Colonic mucosa (tissue), 4 donors: ENCODE data around the gene MIB2. TPM values are rescaled to one million over a fixed set of nuclear protein-coding genes. Genes with fewer than 3 reads are reported as not detected.

Source experiments
- DNase-seq: peaks from one replicate; pipeline ENCODE4 v3.0.0-alpha.2; 2020
- H3K27ac ChIP-seq: fragments of 200-600 bp; one replicate; pipeline ENCODE4 v1.8.0; 2021
- H3K27me3 ChIP-seq: fragments of 200-600 bp; one replicate; pipeline ENCODE4 v1.8.0; 2021
- H3K36me3 ChIP-seq: fragments of 200-600 bp; one replicate; pipeline ENCODE4 v1.8.0; 2021
- H3K4me1 ChIP-seq: fragments of 200-600 bp; one replicate; pipeline ENCODE4 v1.8.0; 2021; ENCODE audit warnings: mild to moderate bottlenecking
- H3K4me3 ChIP-seq: fragments of 200-600 bp; one replicate; pipeline ENCODE4 v1.8.0; 2021
- H3K9ac ChIP-seq, 2 donors: one replicate each; pipeline ENCODE4 v1.7.0; 2013; ENCODE audit warnings: control low read depth in 2 of 2, low read depth in 2 of 2, low read length in 2 of 2
- H3K9me3 ChIP-seq: fragments of 200-600 bp; one replicate; pipeline ENCODE4 v1.8.0; 2021
- intact Hi-C: fragments of 100-400 bp; cut with DNase I; formaldehyde crosslinking; loops from one replicate; pipeline ENCODE4 v1.14.1; 2022
- total RNA-seq, 2 donors: library from RNA; stranded (reverse); fragmentation: NEBNext Ultra II Directional in 1 of 2; extraction: Animal tissue kit (Norgen Biotek cat#: 25700) in 1 of 2; gene quantifications; one replicate each; pipeline ENCODE4 v1.2.1, GENCODE V29; 2021
- TF ChIP-seq, protein P1 (sequence below): fragments of 200-600 bp; IDR thresholded peaks from one replicate; pipeline ENCODE4 v1.8.0; 2022; ENCODE audit warnings: antibody characterized with exemption, mild to moderate bottlenecking
- donor health status: healthy.
- donor health status: DM: no; HTN: no; CAD: no.
- donor health status: DM: no; HTN: no; CAD: no.

The MIB2 gene
- total RNA-seq, 2 donors from 2014 or later: 57.0 to 121 TPM

GRCh38 chr1:1600861-1601563, 14.3 kb upstream of the MIB2 start:
- H3K4me1 ChIP-seq: peaks cover 4% of the 10 kb centered on the region
- intact Hi-C loops: no loop called here
- TF ChIP-seq, protein P1, sequence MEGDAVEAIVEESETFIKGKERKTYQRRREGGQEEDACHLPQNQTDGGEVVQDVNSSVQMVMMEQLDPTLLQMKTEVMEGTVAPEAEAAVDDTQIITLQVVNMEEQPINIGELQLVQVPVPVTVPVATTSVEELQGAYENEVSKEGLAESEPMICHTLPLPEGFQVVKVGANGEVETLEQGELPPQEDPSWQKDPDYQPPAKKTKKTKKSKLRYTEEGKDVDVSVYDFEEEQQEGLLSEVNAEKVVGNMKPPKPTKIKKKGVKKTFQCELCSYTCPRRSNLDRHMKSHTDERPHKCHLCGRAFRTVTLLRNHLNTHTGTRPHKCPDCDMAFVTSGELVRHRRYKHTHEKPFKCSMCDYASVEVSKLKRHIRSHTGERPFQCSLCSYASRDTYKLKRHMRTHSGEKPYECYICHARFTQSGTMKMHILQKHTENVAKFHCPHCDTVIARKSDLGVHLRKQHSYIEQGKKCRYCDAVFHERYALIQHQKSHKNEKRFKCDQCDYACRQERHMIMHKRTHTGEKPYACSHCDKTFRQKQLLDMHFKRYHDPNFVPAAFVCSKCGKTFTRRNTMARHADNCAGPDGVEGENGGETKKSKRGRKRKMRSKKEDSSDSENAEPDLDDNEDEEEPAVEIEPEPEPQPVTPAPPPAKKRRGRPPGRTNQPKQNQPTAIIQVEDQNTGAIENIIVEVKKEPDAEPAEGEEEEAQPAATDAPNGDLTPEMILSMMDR: no peak
- H3K4me3 ChIP-seq: no peak overlapping the region
- no peak for DNase-seq
- H3K27me3 ChIP-seq: peaks cover 31% of the 10 kb centered on the region
- no peak overlapping the region for H3K27ac ChIP-seq
- H3K36me3 ChIP-seq: no peaks in the 10 kb centered on the region
- no peaks in the 10 kb centered on the region for H3K9me3 ChIP-seq
- no peak overlapping the region for H3K9ac ChIP-seq

GRCh38 chr1:1601564-1602303, 13.6 kb upstream of the MIB2 start:
- H3K9ac ChIP-seq: no peak overlapping the region
- no peak overlapping the region for H3K4me3 ChIP-seq
- peaks cover 27% of the 10 kb centered on the region for H3K27me3 ChIP-seq
- TF ChIP-seq, protein P1: no peak
- intact Hi-C loops: no loop called here
- H3K27ac ChIP-seq: no peak overlapping the region
- no peaks in the 10 kb centered on the region for H3K36me3 ChIP-seq
- H3K4me1 ChIP-seq: peaks cover 4% of the 10 kb centered on the region
- no peak for DNase-seq
- no peaks in the 10 kb centered on the region for H3K9me3 ChIP-seq

DNA sequence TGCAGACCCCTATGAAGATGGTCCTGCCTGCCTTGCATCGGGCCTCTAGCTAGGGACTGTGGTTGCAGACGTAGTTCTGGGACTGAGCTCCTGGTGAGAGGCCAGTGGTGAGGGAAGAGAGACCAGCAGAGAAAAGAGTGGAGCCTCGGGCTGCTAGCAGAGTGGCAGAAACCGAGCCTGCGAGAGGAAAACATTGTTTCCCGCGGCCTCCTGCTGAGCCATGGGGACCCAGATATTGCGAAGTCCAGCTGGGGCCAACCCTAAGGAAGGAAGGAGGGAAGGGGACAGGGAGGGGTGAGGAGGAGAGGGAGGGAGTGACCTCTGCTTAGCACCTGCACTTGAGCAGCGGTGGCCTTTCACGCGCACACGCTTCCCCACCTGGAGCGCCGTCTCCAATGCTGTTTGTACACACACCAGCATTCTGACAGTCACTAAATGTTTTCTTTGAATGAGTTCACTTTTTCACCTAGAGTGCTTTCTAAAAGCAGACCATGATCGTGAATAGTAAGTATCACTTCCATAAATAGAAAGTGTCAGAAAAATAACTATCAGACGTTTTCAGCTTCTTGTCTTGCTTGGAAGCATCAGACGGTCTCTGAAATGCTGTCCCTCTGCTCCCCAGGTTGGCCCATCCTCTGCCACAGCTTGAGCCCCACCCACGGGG, 12.9 kb upstream of the MIB2 start:
- TF ChIP-seq, protein P1: no peak
- intact Hi-C loops: no loop called here
- Histone ChIP-seq H3K27ac (no peak overlapping the region), H3K4me1 (peaks cover 4% of the 10 kb centered on the region), H3K4me3 (no peak overlapping the region), H3K9me3 (no peaks in the 10 kb centered on the region), H3K36me3 (no peaks in the 10 kb centered on the region), H3K9ac (no peak overlapping the region), H3K27me3 (peaks cover 24% of the 10 kb centered on the region)
- DNase-seq: no peak

DNA sequence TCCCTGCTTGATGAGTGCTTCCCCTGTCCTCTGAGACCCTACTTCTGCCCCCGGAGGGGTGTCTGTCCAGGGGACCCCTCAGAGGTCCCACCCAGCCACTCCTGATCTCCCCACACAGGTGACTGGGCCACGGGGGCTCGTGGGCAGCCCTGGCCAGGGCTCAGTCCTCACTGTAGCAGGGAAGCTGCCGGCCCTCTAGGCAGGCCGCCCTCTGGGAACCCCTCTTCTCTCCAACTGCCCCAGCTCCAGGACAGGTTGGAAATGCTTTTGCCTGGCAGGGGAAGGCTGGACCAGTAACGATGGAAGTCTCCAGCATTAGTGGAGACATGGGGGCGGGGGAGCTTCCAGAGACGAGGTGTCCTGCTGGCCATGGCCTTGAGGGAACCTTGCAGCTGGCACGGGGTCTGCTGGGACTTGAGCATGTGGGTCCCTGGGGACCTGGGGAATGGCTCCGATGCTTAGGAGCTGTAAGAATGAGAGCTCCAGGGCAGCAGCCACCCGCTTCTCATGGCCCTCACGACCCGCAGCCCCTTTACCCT, 12.3 kb upstream of the MIB2 start:
- peaks cover 4% of the 10 kb centered on the region for H3K4me1 ChIP-seq
- H3K4me3 ChIP-seq: no peak overlapping the region
- no peaks in the 10 kb centered on the region for H3K9me3 ChIP-seq
- H3K9ac ChIP-seq: no peak overlapping the region
- H3K27me3 ChIP-seq: peaks cover 24% of the 10 kb centered on the region
- DNase-seq: no peak
- H3K27ac ChIP-seq: no peak overlapping the region
- TF ChIP-seq, protein P1: no peak
- intact Hi-C loops: no loop called here
- no peaks in the 10 kb centered on the region for H3K36me3 ChIP-seq

DNA sequence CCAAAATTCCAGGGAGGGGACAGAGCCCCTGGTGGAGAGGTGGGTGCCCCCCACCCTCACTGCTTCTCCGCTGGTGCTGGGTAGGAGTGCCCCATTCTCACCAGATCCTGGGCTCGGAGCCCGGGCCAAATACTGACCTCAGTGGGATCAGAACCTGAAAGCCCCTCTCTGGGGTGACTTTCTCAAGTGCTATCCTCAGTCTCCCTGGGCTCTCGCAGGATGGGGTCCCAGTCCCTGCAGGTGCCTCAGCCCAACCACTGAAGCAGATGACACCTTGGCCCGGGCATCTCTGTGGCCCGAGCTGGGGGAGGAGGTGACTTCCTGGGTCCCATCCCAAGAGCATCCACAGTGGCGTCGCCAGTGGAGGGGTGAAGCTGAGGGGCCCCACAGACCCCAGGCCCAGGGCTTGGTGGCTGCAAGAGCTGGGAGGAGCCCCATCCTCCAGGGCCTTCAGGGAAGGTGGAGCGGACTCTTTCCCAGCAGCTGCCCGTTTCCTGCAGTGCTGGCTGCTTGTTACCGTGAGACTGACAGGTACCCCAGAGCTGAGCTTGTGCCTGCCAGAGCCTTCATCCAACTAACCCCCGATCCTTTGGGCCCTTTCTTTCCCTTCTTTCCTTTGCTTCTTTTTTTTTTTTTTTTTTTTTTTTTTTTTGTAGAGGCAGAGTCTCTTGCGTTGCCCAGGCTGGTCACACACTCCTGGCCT, 11.5 kb upstream of the MIB2 start:
- TF ChIP-seq, protein P1: no peak
- DNase-seq: no peak
- H3K36me3 ChIP-seq: no peaks in the 10 kb centered on the region

More for the DNA sequence above, 11.5 kb upstream of the MIB2 start:
- Histone ChIP-seq H3K27me3 (peaks cover 17% of the 10 kb centered on the region), H3K27ac (no peak overlapping the region), H3K4me1 (peaks cover 4% of the 10 kb centered on the region), H3K4me3 (no peak overlapping the region), H3K9me3 (no peaks in the 10 kb centered on the region), H3K9ac (no peak overlapping the region)
- intact Hi-C loops: no loop called here
